ENCODE results near the gene PLPPR1.
"Not testable (repeated sequence)": the region's sequence is repeated elsewhere in the genome, so short reads cannot be mapped to it uniquely, and the experiment has no call there.

DNA sequence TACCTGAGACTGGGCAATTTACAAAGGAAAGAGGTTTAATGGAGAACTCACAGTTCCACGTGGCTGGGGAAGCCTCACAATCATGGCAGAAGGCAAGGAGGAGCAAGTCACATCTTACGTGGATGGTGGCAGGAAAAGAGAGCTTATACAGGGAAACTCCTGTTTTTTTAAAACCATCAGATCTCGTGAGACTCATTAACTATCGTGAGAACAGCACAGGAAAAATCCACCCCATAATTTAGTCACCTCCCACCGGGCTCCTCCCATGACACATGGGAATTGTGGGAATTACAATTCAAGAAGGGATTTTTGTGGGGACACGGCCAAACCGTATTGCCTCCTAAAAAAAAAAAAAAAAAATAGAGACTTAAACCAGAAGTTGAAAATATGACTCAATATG is 11.1 kb downstream of the PLPPR1 start:
- TF ChIP-seq, protein P1, sequence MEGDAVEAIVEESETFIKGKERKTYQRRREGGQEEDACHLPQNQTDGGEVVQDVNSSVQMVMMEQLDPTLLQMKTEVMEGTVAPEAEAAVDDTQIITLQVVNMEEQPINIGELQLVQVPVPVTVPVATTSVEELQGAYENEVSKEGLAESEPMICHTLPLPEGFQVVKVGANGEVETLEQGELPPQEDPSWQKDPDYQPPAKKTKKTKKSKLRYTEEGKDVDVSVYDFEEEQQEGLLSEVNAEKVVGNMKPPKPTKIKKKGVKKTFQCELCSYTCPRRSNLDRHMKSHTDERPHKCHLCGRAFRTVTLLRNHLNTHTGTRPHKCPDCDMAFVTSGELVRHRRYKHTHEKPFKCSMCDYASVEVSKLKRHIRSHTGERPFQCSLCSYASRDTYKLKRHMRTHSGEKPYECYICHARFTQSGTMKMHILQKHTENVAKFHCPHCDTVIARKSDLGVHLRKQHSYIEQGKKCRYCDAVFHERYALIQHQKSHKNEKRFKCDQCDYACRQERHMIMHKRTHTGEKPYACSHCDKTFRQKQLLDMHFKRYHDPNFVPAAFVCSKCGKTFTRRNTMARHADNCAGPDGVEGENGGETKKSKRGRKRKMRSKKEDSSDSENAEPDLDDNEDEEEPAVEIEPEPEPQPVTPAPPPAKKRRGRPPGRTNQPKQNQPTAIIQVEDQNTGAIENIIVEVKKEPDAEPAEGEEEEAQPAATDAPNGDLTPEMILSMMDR (IDR thresholded peaks at IDR 0.05): not testable (repeated sequence)
- not testable (repeated sequence) for TF ChIP-seq EZH2 (IDR thresholded peaks at IDR 0.05)

Measured in neural progenitor cell (in vitro differentiated cells).